HL-60 (cell line): ENCODE measurements around the gene GM2A.

Experiments used
- CTCF ChIP-seq: IDR thresholded peaks from one replicate; pipeline ENCODE4 v1.5.1; 2011; ENCODE audit warnings: low read length, control low read depth, inconsistent platforms; ENCODE audit not compliant: insufficient read depth
- GABPA ChIP-seq: IDR thresholded peaks from 2 replicates; pipeline ENCODE4 v1.6.1; 2012; ENCODE audit warnings: low read depth
- POLR2AphosphoS5 ChIP-seq: IDR thresholded peaks from 2 replicates; pipeline ENCODE4 v1.6.1; 2012; ENCODE audit warnings: low read depth

GRCh38 chr5:151293624-151294023 lies 40.6 kb downstream of the GM2A start:
- TF ChIP-seq CTCF, result no peak
- TF ChIP-seq POLR2AphosphoS5, result no peak
- TF ChIP-seq GABPA, result no peak
